Measurements from ENCODE around the gene RPS3.

The RPS3 gene

GRCh38 chr11:75436806-75437205, 37.5 kb downstream of the RPS3 start:
- FAIRE-seq, result no peak

- FAIRE-seq, result no peak
Observed at GRCh38 chr11:75437966-75438659, 38.8 kb downstream of the RPS3 start.

DNA sequence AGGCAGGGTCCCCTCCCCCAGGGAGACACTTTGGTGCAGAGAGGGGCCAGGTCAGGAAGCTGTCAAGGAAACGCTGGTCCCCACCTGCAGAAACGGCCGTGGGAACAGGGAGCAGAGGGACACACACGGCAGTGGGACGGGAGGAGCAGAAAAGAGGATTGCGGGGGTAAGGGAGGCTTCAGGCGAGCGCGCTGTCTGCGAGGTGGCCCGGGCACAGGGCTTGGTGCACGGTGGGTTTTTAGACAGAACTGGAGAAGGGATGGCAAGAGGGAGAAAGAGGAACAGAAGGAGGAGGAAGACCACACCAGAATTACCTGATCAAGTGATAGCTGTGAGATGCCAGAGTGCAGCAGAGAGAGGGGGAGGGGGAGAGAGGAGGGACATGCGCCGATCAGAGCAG, 39.7 kb downstream of the RPS3 start:
- FAIRE-seq, result no peak

DNA sequence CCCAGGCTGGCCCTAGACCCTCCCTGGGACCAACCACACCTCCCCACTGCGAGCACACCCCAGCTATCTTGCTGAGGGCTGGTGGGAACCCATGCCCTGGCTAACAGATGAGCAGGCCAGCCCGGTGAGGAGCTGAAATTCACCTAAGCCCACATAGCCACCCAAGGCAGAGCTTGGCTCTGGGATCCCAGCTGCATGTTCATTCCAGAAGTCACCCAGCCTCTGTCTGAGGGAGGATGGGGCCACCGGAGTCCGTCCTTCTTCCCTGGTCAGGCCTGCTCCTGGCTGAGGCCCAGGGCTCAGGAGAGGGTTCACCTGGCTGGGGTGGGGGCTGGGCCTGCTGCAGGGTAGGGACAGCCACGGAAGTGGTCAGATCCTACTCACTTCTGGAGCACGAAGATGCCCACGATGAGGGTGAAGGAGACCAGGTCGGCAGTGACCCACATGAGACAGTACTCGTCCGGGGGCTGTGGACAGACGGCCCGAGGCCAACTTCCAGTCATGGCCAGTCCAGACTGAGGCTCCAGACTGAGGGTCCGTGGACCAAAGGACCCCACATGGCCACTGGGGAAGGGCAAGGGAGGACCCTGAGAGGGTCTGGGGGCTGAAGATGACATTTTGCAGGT, 40.3 kb downstream of the RPS3 start:
- no peak for FAIRE-seq

GRCh38 chr11:75440960-75441803, 41.9 kb downstream of the RPS3 start:
- no peak for FAIRE-seq

DNA sequence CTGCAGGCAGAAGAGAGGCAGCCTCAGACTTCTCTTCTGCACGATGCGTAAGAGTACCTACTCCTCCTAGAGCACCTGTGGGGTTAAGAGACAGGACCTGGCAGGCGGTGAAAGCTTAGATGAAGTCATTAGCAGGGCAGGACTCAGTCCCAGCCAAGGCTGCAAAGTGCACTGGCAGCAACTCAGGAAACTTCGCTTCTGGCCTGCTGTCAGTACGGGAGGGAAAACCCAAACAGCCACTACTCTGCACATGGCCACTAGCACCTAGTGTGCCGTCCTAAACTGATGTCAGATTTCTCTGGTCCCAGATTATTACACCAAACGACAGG, 42.5 kb downstream of the RPS3 start:
- no peak for FAIRE-seq

DNA sequence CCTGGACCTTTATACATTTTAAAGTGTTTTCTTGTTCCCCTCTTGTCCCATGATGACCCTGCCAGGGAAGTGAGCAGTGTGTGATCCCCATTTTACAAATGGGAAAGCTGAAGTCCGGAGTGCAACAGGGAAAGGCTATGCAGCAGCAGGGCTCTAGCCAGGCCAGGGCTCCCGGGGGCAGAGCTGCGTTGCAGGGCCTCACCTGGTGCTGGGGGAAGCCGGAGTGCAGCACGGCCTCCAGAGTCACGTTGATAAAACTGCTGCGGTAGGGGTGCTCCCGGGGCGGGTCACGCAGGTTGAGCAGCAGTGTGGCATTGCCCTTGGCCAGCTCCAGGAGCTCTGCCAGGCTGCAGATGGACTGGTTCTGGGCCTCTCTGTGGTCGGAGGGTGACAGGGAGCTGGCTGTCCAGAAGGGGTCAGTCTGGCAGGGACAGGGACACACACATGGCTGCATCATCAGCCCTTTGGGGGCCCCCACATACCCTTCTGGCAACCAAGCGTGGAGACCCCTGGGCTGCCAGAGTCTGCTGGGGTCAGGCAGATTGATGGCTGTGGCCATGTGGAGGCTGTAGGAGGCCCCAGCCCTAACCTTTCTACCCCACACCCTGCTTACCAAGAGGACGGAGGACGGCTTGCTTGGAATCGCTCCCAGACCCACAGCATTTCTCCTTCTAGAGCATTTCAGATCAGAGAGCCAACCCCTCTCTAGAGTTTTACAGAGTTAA, 43.0 kb downstream of the RPS3 start:
- FAIRE-seq, result no peak

GRCh38 chr11:75443043-75443442, 43.7 kb downstream of the RPS3 start:
- no peak for FAIRE-seq

- peak; percentile 37 for FAIRE-seq
Observed at GRCh38 chr11:75445315-75445953, 46.1 kb downstream of the RPS3 start.

DNA sequence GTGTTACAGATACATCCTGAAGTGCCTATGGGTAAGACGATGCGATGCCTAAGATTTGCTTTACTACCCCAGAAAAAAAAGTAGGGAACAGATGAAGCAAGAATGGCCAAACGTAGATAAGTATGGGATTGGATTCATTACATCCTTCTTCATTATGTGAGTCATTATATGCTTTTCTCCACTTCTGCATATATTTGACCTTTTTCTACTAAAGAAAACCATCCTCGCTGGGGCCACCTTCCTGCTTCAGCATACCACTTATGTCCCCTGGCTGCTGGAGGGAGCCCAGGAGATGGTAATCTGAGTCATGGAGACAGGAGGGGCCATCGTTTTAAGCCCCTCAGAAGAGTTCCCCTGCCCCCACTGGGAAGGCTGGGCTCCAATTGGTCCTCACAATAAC, 48.1 kb downstream of the RPS3 start:
- FAIRE-seq, result no peak

- no peak for FAIRE-seq
Observed at GRCh38 chr11:75449271-75449670, 50.0 kb downstream of the RPS3 start.

- FAIRE-seq, result no peak
Observed at GRCh38 chr11:75449776-75450175, 50.5 kb downstream of the RPS3 start.

DNA sequence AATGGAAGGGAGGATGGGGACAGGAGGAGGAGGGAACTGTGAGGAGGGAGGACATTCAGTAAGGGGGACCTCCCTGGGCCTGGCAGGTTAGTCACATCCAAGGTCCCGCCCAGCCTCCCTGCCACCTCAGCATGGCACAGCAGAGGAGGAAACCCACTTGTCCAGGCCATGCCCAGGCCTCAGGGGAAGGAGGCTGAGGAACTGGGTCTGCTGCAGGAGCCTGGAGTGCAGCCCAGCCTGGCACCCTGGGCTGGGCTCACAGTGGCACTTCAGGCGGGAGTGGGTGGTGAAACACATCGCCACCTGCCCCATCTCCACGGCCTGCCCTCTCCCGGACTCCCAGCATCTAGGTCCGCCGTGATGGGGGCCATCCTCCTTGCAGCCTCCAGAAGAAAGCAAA, 50.9 kb downstream of the RPS3 start:
- FAIRE-seq, result no peak

GRCh38 chr11:75450826-75451821, 51.8 kb downstream of the RPS3 start:
- no peak for FAIRE-seq

DNA sequence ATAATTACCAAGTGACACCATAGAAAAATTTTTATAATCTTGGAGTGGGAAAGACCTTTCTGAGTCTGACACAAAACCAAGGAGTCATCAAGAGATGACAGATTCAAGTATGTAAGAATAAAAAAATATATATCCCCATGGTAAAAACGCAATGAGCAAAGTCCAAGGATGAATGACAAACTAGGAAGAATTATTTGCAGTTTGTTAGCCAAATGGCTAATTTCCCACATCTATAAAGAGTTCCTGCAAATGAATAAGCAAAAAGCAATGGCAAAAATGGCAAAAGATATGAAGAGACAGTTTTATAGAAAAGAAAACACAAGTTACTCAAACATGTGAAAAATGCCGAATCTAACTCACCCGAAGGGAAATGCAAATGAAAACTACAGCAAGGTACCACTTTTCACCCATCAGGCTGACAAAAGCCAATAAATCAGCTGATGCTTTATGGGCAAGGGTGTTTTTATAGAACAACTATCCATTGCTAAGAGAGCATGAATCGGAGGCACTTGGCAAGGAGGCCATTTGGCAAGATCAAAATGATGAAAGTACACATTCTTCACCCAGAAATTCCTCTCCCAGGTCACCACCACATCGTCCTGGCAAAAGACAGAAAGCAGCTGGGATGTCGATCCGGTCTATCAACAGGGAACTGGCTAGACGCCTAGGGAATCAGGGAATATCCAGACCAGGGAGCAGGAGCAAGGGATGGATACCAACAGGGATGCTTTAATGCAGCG, 54.8 kb downstream of the RPS3 start:
- FAIRE-seq, result no peak

DNA sequence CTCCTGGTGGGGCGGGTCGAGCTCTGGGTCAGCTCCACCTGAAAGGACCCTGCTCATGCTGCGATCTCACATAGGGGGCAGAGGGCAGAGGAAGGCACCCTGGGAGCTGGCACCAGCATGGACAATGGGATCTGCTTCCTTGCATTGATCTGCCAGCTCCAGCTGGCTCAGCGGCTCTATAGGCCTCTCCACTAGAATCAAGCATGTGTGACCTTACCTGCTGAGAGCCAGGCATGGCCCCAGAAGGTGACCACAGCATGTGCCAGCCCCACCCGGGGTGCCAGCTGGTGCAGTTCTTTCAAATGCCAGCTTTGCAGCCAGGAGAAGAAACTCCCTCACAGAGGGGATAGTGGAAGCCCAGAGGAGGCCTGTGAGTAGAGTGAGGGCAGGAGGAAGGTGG, 55.7 kb downstream of the RPS3 start:
- no peak for FAIRE-seq

Measured in G401.6 (cell line).